ENCODE measurements around the gene TRPC3.

The TRPC3 gene

DNA sequence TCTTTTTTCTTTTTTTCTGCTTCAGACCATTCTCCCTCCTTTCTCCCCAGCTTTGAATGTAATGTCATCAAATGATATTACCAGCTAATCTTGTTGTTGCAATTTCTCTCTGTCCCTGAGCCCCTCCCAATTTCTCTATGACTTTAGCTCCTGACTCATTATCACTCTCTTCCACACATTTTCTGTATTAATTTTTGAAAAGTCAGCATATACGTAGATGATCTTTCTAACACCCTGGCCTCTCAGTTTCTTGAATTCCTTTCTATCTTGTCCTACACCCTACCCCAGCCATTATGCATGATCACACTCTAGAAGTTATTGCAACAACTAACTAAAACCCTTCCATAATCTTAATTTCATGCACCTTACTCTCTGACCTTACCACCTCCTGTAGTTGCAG, 13.1 kb upstream of the TRPC3 start:
- FAIRE-seq = no peak
- TF ChIP-seq, protein P1, sequence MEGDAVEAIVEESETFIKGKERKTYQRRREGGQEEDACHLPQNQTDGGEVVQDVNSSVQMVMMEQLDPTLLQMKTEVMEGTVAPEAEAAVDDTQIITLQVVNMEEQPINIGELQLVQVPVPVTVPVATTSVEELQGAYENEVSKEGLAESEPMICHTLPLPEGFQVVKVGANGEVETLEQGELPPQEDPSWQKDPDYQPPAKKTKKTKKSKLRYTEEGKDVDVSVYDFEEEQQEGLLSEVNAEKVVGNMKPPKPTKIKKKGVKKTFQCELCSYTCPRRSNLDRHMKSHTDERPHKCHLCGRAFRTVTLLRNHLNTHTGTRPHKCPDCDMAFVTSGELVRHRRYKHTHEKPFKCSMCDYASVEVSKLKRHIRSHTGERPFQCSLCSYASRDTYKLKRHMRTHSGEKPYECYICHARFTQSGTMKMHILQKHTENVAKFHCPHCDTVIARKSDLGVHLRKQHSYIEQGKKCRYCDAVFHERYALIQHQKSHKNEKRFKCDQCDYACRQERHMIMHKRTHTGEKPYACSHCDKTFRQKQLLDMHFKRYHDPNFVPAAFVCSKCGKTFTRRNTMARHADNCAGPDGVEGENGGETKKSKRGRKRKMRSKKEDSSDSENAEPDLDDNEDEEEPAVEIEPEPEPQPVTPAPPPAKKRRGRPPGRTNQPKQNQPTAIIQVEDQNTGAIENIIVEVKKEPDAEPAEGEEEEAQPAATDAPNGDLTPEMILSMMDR (IDR thresholded peaks at IDR 0.05; ENCODE audit: insufficient read depth, missing control alignments) = no peak
- DNase-seq (ENCODE audit: insufficient read length, low spot score) = no peak

DNA sequence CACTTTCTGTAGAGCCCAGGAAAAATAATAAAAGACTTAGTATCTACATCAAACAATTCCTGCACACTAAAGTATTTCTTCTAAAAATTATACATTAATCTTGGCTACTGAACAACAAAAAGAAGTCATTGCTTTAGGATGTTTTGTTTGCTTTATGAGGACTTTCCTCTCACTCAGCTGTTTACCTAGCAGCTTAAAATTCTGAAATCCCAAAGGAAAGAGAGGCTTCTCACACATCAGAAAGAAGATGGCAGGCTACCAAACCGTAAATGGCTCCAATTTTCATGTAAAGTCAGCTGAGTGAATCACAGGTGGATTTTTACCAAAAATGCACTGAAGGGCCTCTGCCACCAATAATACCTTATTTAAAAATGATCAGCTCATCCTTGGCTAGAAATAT, 9.0 kb upstream of the TRPC3 start:
- FAIRE-seq = no peak
- TF ChIP-seq, protein P1 (IDR thresholded peaks at IDR 0.05; ENCODE audit: insufficient read depth, missing control alignments) = no peak

DNA sequence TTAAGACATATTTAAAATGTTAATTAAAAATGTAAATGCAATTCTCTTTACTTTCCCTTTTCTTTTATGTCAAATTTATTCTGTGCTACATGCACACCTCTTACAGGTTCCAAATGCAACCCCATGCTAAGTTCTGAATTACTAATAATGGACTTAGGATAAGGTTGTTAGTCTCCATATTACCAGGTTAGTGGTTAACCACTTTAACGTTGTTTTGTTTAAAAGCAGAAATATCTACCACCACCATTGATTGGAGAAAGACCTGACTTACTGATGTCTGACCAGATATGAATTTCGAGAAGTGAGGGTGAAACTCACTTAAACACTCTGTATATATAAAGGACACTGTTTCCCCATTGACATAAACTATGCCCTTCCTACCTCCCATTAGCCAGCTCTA, 6.9 kb upstream of the TRPC3 start:
- TF ChIP-seq, protein P1 (IDR thresholded peaks at IDR 0.05; ENCODE audit: insufficient read depth, missing control alignments) = no peak
- no peak for FAIRE-seq
- DNase-seq (ENCODE audit: insufficient read length, low spot score) = no peak

More for the DNA sequence above, 9.0 kb upstream of the TRPC3 start:
- no peak for DNase-seq (ENCODE audit: insufficient read length, low spot score)

DNA sequence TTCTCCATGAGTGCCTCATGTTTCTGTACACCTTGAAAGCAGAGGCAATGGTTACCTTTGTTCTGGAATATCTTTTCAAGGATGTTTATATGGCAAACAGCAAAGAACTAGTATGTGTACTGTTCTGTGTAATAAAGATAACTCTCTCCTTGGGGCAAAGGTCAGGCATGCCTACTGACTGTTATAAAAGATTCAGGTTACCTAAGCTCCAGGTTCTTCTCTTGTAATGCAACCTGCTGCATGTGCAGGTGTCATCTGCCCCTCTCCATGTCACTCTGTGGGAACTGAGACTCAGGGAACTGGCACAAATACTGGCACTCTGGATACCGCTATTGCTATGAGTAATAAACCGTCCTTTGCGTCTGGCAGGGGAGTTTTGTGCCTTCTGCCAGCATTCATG, 5.4 kb upstream of the TRPC3 start:
- DNase-seq (ENCODE audit: insufficient read length, low spot score) = no peak
- TF ChIP-seq, protein P1 (IDR thresholded peaks at IDR 0.05; ENCODE audit: insufficient read depth, missing control alignments) = no peak
- FAIRE-seq = no peak

DNA sequence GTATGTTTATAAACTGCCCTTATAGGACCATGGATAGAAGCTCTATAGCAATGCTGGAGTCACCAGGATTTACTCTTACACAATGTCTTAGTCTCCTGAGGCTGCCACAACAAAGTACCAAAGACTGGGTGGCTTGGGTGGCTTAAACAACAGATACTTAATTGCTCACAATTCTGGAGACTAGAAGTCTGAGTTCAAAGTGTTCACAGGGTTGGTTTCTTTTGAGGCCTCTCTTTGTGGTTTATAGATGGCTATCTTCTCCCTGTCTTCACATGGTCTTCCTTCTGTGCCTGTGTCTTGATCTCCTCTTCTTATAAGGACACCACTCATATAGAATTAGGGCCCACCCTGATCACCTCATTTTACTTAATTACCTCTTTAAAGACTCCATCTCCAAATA, 2.0 kb upstream of the TRPC3 start:
- FAIRE-seq (no peak), DNase-seq (ENCODE audit: insufficient read length, low spot score) (no peak)
- TF ChIP-seq, protein P1 (IDR thresholded peaks at IDR 0.05; ENCODE audit: insufficient read depth, missing control alignments) = no peak

DNA sequence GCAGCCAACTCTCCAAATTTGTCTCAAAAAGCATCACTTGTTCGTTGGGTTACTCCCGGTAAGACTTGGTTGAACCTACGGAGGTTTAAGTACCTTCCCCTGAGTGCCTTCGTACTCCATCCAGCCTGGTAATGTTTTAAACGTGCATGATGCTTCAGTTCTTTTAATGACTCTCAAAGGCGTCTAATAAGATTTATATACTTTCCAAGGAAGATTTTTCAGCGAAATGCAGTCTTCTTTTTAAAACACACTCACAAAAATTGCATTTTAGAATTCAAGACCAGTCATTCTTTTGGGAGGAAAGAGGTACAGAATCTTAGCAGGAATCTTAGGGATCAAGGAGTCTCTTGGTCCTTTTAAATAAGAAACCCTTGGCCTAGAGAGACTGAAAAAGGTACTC, 430 bp upstream of the TRPC3 start:
- FAIRE-seq (no peak), DNase-seq (ENCODE audit: insufficient read length, low spot score) (no peak)
- TF ChIP-seq, protein P1 (IDR thresholded peaks at IDR 0.05; ENCODE audit: insufficient read depth, missing control alignments) = no peak

DNA sequence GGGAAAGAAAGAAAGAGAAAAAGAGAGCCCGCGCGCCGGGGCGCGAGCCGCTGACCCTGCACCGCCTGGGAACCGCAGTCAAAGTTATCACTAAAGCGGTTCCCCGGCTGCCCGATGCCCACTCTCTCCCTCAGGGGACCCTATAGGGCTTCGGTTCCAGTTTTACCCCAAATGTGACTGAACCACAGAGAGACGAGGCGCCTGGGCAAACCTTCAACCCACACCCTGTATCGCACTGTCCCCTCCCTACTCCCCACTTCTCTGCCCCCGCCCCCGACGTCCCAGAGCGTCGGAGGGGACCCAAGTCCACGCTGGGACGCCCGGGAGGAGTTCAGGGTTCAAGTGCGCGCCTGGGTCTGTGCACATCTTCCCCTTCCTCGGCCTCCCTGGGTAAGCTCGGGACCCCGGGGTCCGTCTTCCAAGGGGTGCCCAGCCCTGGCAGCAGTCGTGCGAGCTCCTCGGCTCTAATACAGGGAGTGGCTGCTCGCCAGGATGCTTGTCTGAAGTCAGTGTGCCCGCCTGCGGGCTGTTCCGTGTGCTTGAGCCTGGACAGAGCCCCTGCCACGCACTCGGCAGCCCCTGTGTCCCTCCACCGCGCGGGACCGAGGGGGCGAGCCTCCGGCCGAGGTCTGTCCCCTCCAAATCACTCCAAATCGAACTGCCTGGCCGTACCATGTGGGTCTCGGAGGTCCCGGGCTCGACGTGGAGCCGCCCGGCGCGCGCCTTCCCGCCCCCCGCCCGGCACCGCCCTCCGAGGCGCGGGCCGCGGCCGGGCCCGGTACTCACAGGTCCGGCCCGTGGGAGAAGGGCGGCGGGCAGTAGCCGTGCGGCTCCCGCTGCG, 960 bp downstream of the TRPC3 start:
- FAIRE-seq (no peak), DNase-seq (ENCODE audit: insufficient read length, low spot score) (peak; percentile 17)
- TF ChIP-seq, protein P1 (IDR thresholded peaks at IDR 0.05; ENCODE audit: insufficient read depth, missing control alignments) = no peak
